Mucosa of descending colon (tissue), 3 donors: ENCODE measurements around the gene SMAD1. TPM values are rescaled to one million over a fixed set of nuclear protein-coding genes. Genes with fewer than 3 reads are reported as not detected.
A peak's percentile ranks its signal among the peaks of the same experiment; 100 is the strongest.

ENCODE experiments used
- ATAC-seq: fragments of 200-7000 bp; cut with Tn5 transposase; one replicate; pipeline ENCODE4 v1.9.1; 2020; ENCODE audit warnings: mild to moderate bottlenecking, moderate library complexity
- DNase-seq, 3 donors: peaks; one replicate each; pipeline ENCODE4 v3.0.0-alpha.2; 2020
- H3K36me3 ChIP-seq: fragments of 200-600 bp; one replicate; pipeline ENCODE4 v1.8.0; 2021; ENCODE audit warnings: low read depth, mild to moderate bottlenecking
- H3K4me1 ChIP-seq: fragments of 200-600 bp; one replicate; pipeline ENCODE4 v1.8.0; 2021; ENCODE audit warnings: low read depth, mild to moderate bottlenecking
- H3K4me3 ChIP-seq: fragments of 200-600 bp; one replicate; pipeline ENCODE4 v1.8.0; 2021; ENCODE audit warnings: mild to moderate bottlenecking
- H3K9me3 ChIP-seq: fragments of 200-600 bp; one replicate; pipeline ENCODE4 v1.8.0; 2021; ENCODE audit warnings: mild to moderate bottlenecking
- intact Hi-C, 2 donors: fragments of 100-400 bp; cut with DNase I in 1 of 2; cut with micrococcal nuclease in 1 of 2; formaldehyde crosslinking; loops; one replicate each; pipeline versions ENCODE4 v1.11.0 to v1.11.1; 2022; cut with DNase I, micrococcal nuclease
- total RNA-seq, 3 donors: library from RNA; stranded (reverse); fragmentation: NEBNext Ultra II Directional in 2 of 3; extraction: Animal tissue kit (Norgen Biotek cat#: 25700) in 2 of 3; gene quantifications; one replicate each; pipeline versions ENCODE4 v1.2.1 to v1.2.4, GENCODE V29; 2021 to 2023
- TF ChIP-seq, protein P1 (sequence below): fragments of 200-600 bp; IDR thresholded peaks from one replicate; pipeline ENCODE4 v1.8.0; 2022; ENCODE audit warnings: antibody characterized with exemption, mild to moderate bottlenecking
- donor health status: DM: no; HTN: no; CAD: no; lungs with moderate emphysema.
- donor health status: DM: no; HTN: no; CAD: no.
- donor health status: DM: no; HTN: yes; CAD: no.

The SMAD1 gene
- total RNA-seq, 3 donors from 2014 or later: 34.9 to 47.4 (median 39.3) TPM

DNA sequence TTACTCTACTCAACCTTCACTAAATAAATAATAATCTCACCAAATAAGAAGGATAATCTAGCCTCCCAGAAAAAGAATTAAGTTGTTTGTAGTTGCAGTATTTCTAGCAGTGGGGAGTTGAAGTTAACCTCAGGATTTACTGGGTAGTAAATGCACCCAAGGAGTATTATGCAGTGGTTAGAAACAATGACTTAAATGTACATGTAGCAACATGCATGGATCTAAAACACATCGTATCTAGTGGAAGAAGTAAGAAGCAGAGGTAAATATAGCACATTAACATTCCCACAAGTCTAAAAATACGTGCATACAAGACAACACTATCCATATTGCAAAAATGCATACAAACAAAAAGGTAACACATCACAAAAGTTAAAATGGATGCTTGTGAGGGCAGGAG lies 44.2 kb upstream of the SMAD1 start:
- H3K9me3 ChIP-seq: no peaks in the 10 kb centered on the region
- TF ChIP-seq, protein P1, sequence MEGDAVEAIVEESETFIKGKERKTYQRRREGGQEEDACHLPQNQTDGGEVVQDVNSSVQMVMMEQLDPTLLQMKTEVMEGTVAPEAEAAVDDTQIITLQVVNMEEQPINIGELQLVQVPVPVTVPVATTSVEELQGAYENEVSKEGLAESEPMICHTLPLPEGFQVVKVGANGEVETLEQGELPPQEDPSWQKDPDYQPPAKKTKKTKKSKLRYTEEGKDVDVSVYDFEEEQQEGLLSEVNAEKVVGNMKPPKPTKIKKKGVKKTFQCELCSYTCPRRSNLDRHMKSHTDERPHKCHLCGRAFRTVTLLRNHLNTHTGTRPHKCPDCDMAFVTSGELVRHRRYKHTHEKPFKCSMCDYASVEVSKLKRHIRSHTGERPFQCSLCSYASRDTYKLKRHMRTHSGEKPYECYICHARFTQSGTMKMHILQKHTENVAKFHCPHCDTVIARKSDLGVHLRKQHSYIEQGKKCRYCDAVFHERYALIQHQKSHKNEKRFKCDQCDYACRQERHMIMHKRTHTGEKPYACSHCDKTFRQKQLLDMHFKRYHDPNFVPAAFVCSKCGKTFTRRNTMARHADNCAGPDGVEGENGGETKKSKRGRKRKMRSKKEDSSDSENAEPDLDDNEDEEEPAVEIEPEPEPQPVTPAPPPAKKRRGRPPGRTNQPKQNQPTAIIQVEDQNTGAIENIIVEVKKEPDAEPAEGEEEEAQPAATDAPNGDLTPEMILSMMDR: no peak
- no peaks in the 10 kb centered on the region for H3K36me3 ChIP-seq
- no peak overlapping the region for H3K4me3 ChIP-seq
- ATAC-seq: no peak
- no peak for DNase-seq
- no peaks in the 10 kb centered on the region for H3K4me1 ChIP-seq
- intact Hi-C loops: no loop called here

DNA sequence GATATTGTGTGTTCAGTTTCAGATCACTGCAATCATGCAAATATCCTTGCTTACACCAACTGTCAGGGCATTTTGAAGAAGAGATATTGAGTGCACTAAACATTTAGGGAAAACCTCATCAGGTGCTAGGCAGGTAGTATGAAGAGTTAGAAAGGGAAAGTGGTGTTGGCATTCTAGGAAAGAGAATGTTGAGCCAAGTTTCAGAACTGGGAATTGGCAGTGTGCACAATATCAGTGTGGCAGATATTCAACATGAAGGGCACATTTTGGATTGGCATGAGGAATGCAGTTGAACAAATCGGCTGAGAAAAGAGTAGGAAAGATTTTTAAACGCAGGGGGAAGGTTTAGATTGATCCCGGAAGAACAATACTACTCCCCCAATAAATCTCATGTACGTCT lies 43.4 kb upstream of the SMAD1 start:
- no peak for ATAC-seq
- no peaks in the 10 kb centered on the region for H3K4me1 ChIP-seq
- TF ChIP-seq, protein P1: no peak
- no peak overlapping the region for H3K4me3 ChIP-seq
- intact Hi-C loops: no loop called here
- DNase-seq: no peak
- no peaks in the 10 kb centered on the region for H3K36me3 ChIP-seq
- no peaks in the 10 kb centered on the region for H3K9me3 ChIP-seq

DNA sequence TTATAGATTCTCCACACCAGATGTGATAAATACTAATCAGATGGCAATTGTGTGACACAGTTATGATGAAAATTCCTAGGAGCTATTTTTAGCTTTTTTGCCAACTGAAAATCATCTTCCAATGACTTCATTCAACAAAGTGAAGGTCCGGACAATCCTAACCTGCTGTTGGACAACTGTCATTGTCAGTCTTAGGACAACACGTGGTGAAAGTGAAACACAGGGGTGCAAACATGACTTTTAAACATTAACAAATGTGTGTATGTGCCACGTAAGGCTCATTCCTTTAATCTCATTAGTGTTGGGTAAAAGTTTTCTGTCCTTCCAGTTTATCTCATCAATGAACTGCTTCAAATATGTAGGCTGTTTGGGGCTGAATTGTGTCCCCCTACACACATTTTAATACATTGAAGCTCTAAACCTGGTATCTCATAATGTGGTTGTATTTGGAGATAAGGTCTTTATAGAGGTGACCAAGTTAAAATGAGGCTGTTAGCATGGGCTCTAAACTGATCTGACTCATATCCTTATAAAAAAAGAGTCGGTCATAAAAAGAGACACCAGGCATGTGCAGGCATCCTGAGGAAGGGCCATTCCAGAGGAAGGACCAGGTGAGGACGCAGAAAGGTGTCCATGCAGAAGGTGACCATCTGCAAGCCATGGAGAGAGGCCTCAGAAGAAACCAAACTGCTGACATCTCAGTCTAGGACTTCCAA lies 41.2 kb upstream of the SMAD1 start:
- TF ChIP-seq, protein P1: no peak
- ATAC-seq: peak; percentile 50
- Histone ChIP-seq H3K4me3 (no peak overlapping the region), H3K36me3 (no peaks in the 10 kb centered on the region), H3K4me1 (no peaks in the 10 kb centered on the region), H3K9me3 (no peaks in the 10 kb centered on the region)
- no peak for DNase-seq
- intact Hi-C loops: no loop called here

DNA sequence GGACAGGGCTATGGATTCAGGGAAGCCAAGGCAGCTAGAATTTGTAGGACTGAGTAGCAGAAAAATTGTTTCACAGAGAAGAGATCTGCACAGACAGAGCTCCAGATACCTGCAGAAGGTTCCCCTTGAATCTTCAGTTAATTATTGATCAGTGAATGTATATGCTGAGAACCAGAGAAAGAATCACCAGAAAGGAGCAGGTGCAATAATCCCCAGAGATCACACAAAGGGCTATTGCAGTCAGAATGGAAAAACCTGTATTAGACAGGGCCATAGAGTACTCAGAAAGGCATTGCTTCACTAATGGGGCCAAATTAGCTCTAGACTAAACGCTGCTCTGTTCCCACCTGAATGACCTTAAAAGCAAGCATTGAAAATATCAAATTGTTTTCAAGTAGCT lies 35.5 kb upstream of the SMAD1 start:
- H3K36me3 ChIP-seq: no peaks in the 10 kb centered on the region
- intact Hi-C loops: no loop called here
- H3K9me3 ChIP-seq: no peaks in the 10 kb centered on the region
- no peak overlapping the region for H3K4me3 ChIP-seq
- TF ChIP-seq, protein P1: no peak
- H3K4me1 ChIP-seq: no peaks in the 10 kb centered on the region
- DNase-seq (no peak), ATAC-seq (no peak)

DNA sequence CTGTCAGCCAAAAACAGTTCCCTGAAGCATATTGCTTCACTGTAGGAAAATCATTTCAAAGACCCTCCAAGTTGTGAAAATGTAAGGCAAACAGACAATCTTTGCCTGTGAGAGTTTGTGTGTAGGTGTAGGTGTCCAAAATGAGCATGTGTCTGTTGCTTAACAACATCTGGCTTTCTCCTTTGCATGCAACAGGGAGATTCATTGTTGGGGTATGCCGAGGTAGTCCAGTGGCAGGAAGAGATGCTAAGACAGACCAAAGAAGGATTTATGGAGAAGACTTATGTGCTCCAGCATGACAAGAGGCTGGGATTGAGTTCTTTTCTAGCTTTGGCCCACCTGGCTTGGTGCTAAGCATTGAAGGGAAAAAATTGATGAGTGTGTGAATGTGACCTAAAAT lies 29.8 kb upstream of the SMAD1 start:
- ATAC-seq (no peak), DNase-seq (no peak)
- Histone ChIP-seq H3K4me3 (no peak overlapping the region), H3K4me1 (no peaks in the 10 kb centered on the region), H3K36me3 (no peaks in the 10 kb centered on the region), H3K9me3 (no peaks in the 10 kb centered on the region)
- intact Hi-C loops: no loop called here
- TF ChIP-seq, protein P1: no peak
